GM04503 (cell line): ENCODE measurements around the gene NACC1.
"Not testable (repeated sequence)": the region's sequence is repeated elsewhere in the genome, so short reads cannot be mapped to it uniquely, and the experiment has no call there.

Experiments
- DNase-seq: peaks from one replicate; pipeline ENCODE4 v3.0.0-alpha.2; 2012; ENCODE audit warnings: low read depth

The NACC1 gene

DNA sequence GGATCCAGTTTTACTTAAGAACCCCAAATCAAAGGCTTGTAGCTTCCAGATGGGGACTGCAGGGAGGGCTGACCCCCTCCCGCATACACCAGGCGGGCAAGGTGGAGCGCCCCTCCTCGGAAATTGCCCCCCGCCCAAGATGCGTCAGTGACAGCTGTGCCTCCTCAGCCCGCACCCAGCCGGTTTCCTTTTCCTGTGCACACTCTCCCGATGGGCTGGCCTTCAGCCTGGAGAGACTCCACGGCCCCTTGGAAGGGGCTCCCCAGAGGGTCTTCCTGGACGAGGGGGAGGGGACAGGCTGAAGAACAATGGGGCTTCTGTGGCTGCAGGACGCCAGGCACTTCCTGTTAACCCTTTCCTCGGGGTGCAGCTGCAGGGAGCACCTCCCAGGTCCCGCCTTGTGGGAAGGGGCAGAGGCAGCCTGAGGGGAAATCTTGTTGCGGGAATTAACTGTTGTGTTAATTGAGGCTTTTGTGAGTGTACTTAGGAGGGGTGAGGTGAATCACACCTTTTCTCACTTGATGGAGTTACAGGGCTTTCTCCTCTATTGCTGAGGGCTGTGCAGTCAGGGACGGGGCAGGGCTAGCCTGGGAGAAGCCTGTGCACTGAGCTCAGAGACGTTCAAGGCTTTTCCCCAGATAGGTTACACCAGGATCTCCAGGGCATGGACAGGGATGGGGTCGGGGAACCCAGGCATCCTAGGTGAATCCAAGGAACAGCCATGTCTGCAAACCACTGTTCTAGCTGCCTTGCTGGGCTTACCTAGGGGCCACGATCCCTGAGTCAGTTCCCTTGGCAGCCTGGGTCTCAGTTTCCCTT lies 46.5 kb downstream of the NACC1 start:
- DNase-seq = no peak

DNA sequence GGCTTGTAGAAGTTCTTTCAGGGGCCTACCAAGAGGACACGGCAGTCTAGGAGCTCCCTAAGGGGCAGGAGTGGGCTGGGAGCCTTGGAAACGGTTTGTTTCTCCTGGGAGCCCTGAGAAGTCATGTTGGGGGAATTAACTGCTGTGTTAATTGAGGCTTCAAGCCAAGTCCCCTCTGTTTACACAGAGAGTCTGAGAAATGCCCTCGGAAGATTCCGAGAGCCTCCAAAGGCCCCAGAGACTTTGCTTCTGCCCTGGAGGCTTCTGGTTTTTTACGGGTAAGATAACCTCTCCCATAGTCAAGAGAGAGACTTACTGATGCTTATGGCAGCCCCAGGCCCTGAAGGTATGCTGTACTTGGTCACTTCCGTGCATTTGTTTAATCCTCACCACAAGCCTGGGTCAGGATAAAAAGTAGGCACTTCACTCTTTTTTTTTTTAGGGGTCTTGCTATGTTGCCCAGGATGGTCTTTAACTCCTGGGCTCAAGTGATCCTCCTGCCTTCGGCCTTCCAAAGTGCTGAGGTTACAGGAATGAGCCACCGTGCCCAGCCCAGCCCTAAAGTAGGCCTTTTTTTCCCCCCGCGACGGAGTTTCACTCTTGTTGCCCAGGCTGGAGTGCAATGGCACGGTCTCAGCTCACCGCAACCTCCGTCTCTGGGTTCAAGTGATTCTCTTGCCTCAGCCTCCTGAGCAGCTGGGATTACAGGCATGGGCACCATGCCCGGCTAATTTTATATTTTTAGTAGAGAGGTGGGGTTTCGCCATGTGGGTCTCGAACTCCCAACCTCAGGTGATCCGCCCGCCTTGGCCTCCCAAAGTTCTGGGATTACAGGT lies 47.3 kb downstream of the NACC1 start:
- DNase-seq = no peak

DNA sequence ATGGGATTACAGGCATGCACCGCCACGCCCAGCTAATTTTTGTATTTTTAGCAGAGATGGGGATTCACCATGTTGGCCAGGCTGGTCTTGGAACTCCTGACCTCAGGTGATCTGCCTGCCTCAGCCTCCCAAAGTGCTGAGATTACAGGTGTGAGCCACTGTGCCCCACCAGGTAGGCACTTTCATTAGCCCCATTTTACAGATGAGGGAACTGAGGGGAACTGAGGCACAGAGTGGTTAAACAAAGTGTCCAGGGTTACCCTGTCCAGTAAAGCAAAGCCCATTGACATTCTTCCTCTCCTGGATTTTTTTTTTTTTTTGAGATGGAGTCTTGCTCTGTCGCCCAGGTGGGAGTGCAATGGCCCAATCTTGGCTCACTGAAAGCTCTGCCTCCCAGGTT lies 48.1 kb downstream of the NACC1 start:
- not testable (repeated sequence) for DNase-seq

DNA sequence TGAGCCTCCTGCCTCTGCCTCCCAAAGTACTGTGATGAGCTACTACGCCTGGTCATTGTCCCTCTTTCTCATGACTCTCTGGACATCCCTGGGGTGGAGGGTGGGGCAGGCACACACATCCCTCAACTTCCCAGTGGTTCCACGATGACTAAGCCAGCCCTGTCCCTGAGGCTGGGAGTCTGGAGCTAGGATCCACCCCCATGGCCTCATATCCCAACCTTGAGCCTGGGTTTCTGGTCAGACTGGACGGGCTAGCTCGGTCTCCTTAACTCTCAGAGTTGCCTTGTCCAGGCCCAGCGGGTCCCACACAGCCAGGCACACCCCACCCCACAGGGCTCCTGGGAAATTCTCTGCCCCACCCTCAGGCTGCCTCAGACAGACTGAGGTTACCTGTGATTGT lies 51.7 kb downstream of the NACC1 start:
- no peak for DNase-seq

DNA sequence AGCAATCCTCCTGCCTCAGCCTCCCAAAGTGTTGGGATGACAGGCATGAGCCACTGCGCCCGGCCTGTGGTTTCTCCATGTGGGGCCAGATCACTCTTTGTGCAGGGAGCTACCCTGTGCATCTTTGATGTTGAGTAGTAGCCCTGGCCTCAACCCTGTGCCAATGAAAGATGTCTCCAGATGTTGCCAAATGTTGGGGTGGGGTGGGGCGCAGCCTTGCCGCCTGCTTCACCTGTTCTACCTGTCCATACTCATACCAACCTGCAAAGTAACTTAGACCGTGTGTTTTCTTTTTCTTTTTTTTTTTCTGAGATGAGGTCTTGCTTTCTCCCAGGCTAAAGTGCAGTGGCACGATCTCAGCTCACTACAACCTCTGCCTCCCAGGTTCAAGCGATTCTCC lies 53.1 kb downstream of the NACC1 start:
- no peak for DNase-seq

DNA sequence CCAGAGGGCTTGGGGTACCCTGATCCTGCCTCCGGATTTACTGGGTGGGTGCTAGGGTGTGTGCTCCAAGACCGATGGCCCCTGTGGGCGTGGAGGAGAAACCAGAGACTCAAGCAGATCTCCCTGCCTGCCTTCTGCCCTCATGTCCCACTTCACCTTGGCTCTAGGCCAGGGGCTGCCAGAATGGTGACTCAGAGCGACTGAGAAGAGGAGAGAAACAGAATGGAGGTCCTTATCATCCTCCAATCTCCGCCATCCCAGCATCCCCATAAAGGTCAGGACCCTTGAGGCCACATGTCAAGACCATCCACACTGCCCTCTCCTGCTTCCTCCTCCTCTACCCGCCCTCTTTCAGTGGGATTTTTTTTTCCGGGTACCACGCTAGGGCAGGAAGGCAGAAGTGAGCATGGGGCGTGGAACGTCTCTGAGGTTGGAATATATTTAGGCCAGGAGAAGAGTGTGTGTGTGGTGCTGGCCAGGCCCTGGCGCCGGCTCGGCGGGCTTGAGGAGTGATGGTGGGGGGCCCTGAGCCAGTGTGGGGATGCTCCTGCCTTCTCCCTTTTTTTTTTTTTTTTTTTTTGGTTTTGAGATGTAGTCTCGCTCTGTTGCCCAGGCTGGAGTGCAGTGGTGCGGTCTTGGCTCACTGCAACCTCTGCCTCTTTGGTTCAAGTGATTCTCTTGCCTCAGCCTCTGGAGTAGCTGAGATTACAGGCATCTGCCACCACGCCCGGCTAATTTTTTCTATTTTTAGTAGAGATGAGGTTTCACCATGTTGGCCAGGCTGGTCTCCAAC lies 54.5 kb downstream of the NACC1 start:
- no peak for DNase-seq

DNA sequence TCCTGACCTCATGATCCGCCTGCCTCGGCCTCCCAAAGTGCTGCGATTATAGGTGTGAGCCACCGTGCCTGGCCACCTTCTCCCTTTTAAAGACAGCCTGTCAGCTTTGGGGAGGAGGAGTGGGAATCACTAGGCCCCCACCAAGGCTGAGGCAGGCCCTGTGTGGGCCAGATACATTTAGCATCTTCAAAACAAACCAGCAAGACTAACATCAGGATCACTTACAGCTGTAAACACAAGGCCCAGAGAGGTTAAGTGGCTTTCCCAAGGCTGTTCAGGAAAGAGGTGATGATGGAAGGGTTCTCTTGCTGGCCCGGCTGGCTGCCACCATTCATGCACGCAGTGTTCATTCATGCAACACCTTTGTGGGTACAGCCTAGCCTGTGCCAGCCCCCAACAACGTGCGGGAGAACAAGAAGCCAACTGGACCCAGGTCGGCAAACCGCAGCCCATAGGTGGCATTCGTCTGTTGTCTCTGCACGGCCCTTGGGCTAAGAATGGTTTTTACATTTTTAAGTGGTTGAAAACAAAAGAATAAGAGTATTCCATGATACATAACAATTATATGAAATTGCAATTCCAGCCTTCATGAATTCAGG lies 55.2 kb downstream of the NACC1 start:
- no peak for DNase-seq

DNA sequence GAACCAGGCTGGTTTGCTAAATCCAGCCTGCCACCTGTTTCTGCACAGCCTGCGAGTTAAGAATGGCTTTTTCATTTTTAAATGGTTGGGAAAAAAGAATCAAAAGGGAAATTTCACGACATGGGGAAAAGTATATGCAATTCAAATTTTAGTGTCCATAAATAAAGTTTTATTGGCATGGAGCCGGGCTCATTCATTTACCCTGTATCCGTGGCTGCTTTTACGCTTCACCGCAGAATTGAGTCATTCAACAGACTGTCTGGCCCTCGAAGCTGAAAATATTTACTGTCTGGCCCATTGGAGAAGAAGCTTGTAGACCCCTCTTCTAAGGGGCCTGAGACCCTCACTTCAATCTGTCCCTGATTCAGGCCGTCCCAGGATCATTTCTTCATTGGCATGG lies 58.3 kb downstream of the NACC1 start:
- no peak for DNase-seq

DNA sequence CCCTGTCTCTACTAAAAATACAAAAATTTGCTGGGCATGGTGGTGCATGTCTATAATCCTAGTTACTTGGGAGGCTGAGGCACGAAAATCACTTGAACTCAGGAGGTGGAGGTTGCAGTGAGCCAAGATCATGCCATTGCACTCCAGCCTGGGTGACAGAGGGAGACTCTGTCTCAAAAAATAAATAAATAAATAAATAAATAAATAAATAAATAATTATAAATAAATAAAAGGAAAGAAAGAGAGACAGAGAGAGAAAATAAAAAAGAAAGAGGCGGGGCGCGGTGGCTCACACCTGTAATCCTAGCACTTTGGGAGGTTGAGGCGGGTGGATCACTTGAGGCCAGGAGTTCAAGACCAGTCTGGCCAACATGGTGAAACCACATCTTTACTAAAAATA lies 59.5 kb downstream of the NACC1 start:
- DNase-seq = not testable (repeated sequence)

DNA sequence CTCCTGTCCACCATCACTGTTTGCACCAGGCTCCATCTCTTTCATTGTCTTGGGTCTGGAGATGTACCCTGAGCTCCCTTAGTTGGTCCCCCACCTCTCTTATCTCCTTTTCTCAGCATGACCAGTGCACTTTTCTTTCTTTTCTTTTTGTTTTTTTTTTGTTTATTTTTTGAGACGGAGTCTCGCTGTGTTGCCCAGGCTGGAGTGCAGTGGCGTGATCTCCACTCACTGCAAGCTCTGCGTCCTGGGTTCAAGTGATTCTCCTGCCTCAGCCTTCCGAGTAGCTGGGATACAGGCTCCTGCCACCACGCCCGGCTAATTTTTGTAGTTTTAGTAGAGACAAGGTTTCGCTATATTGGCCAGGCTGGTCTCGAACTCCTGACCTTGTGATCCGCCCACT lies 60.2 kb downstream of the NACC1 start:
- DNase-seq = not testable (repeated sequence)

DNA sequence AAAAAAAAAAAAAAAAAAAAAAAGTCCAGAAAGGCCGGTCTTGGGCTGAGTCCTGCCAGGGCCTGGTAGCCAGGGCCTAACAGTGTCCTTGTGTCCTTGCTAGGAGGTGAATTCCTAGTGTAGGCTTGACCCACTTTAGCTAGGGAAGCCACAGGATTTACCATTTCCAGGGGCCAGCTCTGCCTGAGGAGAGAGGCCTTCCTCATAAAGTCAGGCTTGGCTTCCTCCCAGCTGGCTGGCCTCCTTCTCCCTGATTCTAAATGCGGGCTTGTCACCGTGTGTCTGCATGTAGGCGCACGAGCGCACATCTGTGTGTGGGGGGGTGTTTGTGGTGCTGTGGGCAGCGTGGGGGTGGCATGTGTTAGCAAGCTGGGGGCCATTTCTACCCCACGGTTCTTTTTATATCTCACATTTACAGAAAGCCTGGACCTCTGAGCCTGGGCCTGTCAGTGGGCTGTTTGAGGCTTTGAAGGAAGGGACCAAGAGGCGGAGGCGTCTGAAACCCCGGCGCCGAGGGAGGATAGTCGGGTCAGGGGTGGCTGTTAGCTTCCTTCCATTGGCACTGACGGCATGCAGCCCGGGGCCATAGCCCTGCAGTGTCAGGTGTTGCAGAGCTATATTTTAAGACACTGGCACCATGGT lies 63.8 kb downstream of the NACC1 start:
- no peak for DNase-seq

DNA sequence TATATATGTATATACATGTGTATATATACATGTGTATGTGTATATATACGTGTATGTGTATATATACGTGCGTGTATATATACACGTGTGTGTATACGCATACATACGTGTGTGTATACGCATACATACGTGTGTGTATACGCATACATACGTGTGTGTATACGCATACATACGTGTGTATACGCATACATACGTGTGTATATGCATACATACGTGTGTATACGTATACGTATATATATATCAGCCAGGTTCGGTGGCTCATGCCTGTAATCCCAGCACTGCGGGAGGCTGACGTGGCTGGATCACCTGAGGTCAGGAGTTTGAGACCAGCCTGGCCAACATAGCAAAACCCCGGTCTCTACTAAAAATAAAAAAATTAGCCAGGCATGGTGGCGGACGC lies 66.9 kb downstream of the NACC1 start:
- not testable (repeated sequence) for DNase-seq

DNA sequence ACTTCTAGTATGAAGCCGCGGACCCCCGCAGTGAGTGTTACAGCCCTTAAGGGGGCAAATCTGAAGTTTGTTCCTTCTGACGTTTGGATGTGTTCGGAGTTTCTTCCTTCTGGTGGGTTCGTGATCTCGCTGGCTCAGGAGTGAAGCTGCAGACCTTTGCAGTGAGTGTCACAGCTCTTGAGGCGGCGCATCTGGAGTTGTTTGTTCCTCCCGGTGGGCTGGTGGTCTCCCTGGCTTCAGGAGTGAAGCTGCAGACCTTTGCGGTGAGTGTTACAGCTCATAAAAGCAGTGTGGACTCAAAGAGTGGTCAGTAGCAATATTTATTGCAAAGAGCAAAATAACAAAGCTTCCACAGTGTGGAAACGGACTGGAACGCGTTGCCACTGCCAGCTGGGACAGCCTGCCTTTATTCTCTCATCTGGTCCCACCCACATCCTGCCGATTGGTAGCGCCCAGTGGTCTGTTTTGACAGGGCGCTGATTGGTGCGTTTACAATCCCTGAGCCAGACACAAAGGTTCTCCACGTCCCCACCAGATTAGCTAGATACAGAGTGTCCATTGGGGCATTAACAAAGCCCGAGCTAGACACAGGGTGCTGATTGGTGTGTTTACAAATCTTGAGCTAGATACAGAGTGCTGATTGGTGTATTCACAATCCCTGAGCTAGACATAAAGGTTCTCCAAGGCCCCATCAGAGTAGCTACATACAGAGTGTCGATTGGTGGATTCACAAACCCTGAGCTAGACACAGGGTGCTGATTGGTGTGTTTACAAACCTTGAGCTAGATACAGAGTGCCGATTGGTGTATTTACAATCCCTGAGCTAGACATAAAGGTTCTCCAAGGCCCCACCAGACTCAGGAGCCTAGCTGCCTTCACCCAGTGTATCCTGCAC lies 67.9 kb downstream of the NACC1 start:
- not testable (repeated sequence) for DNase-seq

DNA sequence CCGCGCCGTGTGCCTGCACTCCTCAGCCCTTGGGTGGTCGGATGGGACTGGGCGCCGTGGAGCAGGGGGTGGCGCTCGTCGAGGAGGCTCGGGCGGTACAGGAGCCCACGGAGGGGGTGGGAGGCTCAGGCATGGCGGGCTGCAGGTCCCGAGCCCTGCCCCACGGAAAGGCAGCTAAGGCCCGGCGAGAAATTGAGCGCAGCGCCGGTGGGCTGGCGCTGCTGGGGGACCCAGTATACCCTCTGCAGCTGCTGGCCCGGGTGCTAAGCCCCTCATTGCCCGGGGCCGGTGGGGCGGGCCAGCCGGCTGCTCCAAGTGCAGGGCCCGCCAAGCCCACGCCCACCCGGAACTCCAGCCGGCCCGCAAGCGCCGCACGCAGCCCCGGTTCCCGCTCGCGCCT lies 68.6 kb downstream of the NACC1 start:
- DNase-seq = not testable (repeated sequence)

DNA sequence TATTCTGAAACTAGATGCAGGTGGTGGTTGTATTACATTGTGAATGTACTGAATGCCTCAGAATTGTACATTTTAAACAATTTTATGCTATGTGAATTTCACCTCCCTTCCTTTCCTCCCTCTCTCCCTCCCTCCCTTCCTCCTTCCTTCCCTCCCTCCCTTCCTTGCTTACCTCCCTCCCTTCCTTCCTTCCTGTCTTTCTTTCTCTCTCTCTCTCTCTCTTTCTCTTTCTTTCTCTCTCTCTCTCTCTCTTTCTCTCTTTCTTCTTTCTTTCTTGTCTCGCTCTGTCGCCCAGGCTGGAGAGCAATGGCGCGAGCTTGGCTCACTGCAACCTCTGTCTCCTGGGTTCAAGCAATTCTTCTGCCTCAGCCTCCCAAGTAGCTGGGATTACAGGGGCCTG lies 69.4 kb downstream of the NACC1 start:
- no peak for DNase-seq

DNA sequence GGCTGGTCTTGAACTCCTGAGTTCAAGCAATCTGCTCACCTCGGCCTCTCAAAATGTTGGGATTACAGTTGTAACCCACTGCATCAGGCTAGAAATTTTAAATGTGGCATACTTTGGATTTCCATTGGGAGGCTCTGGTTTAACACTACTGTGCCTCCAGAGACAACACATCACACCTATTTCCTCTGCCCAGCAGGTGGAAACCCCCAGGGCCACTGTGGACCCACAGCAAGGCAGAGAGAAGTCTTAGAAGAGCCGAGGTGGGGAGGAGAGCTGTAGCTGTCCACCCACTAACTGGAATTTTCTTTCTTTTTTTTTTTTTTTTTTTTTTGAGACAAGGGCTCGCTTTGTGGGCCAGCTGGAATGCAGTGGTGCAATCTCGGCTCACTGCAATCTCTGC lies 71.5 kb downstream of the NACC1 start:
- no peak for DNase-seq
